GM21360 (cell line): ENCODE results near the gene RAB40C.

Source experiments
- ATAC-seq: cut with Tn5 transposase; IDR thresholded peaks from one replicate; pipeline ENCODE4 v1.9.1; 2021; ENCODE audit warnings: mild to moderate bottlenecking, moderate library complexity; ENCODE audit not compliant: unreplicated experiment

RAB40C gene

GRCh38 chr16:678209-678857 lies 88.5 kb downstream of the RAB40C start:
- no peak for ATAC-seq
